Adrenal gland (tissue), 12 donors: Measurements from ENCODE around the gene MYD88. TPM values are rescaled to one million over a fixed set of nuclear protein-coding genes. Genes with fewer than 3 reads are reported as not detected.

ENCODE experiments used
- DNase-seq, 7 donors: peaks; one replicate each; pipeline ENCODE4 v3.0.0-alpha.2; 2019 to 2020
- H3K27ac ChIP-seq, 5 donors: fragments of 200-600 bp; sonication (generic) in 4 of 5; 1 replicate in 3 of 5; 2 replicates in 2 of 5; pipeline versions ENCODE4 v1.5.1 to v1.8.0; 2016 to 2020; ENCODE audit warnings: mild to moderate bottlenecking in 1 of 5
- H3K27me3 ChIP-seq: fragments of 200-600 bp; 2 replicates; pipeline ENCODE4 v1.8.0; 2021
- H3K36me3 ChIP-seq, 2 donors: fragments of 200-600 bp; replicated peaks in 1 of 2; 1 replicate in 1 of 2; 2 replicates in 1 of 2; pipeline versions ENCODE4 v1.5.1 to v1.8.0; 2018 to 2022
- H3K4me1 ChIP-seq, 2 donors: fragments of 200-600 bp; replicated peaks in 1 of 2; 1 replicate in 1 of 2; 2 replicates in 1 of 2; pipeline versions ENCODE4 v1.5.1 to v1.8.0; 2018 to 2021
- H3K4me3 ChIP-seq, 4 donors: fragments of 200-600 bp; sonication (generic) in 3 of 4; one replicate each; pipeline ENCODE4 v1.5.1; 2016 to 2018
- H3K9me3 ChIP-seq, 3 donors: fragments of 200-600 bp; sonication (generic) in 1 of 3; replicated peaks in 1 of 3; 1 replicate in 2 of 3; 2 replicates in 1 of 3; pipeline versions ENCODE4 v1.5.1 to v1.8.0; 2016 to 2021
- POLR2A ChIP-seq, 2 donors: fragments of 450-650 bp; IDR thresholded peaks; one replicate each; pipeline ENCODE4 v1.6.1; 2017; ENCODE audit warnings: antibody characterized with exemption in 2 of 2, mild to moderate bottlenecking in 2 of 2, moderate library complexity in 1 of 2
- WGBS, 4 donors: extraction: QIAGEN DNeasy Blood & Tissue Kit in 2 of 4; methylation state at CpG; one replicate each; pipeline versions ENCODE4 v1.1.5 to v1.1.7; 2013 to 2017; 5-methylcytosine and 5-hydroxymethylcytosine counted together
- intact Hi-C, 2 donors: fragments of 100-400 bp; cut with DNase I; formaldehyde crosslinking; loops; one replicate each; pipeline versions ENCODE4 v1.14.1 to v1.15.0; 2022 to 2023
- polyA plus RNA-seq, 3 donors: library from polyadenylated mRNA; stranded (reverse); fragments of 200-250 nt in 2 of 3; fragments of 350-450 nt in 1 of 3; fragmentation: Illumina TruSeq in 1 of 3; extraction: RNeasy Lipid Tissue Mini Kit (QIAGEN cat#74804) in 1 of 3; gene quantifications; one replicate each; pipeline ENCODE4 v1.2.3, GENCODE V29; 2013 to 2014
- total RNA-seq, 9 donors: library from RNA; depleted of rRNA in 4 of 9; stranded (reverse); fragments of >200 nt in 4 of 9; fragments of 120-200 nt in 1 of 9; fragmentation: NEBNext Ultra II Directional in 1 of 9; extraction: Animal tissue kit (Norgen Biotek cat#: 25700) in 1 of 9; gene quantifications; one replicate each; pipeline versions ENCODE4 v1.1.0 to v1.2.4, GENCODE V29; 2013 to 2023
- TF ChIP-seq, protein P1 (sequence below), 6 experiments: fragments of 450-650 bp in 4 of 6; fragments of 200-600 bp in 2 of 6; sonication (generic) in 1 of 6; IDR thresholded peaks; 1 replicate in 5 of 6; 2 replicates in 1 of 6; pipeline versions ENCODE4 v1.5.1 to v1.8.0; 2016 to 2021; ENCODE audit warnings: antibody characterized with exemption in 6 of 6, mild to moderate bottlenecking in 2 of 6, moderate library complexity in 1 of 6
- donor health status: healthy with polysubstance abuse.
- donor health status: Bipolar disorder and iron deficiency.
- donor health status: DM: yes; HTN: yes; CAD: no.
- donor health status: DM: no; HTN: no; CAD: no.
- donor health status: DM: no; HTN: no; CAD: no.
- donor health status: DM: yes; HTN: yes; CAD: no.

MYD88 gene
- total and polyA plus RNA-seq, 12 donors, result 3.8 to 46.6 (median 34.7) TPM

- no peaks in the 10 kb centered on the region for H3K27me3 ChIP-seq
- H3K36me3 ChIP-seq, result no peaks in the 10 kb centered on the region
- no peaks in the 10 kb centered on the region for H3K9me3 ChIP-seq
- DNase-seq, result no peak
- H3K4me3 ChIP-seq, result no peak overlapping the region
- no peaks in the 10 kb centered on the region for H3K4me1 ChIP-seq
- 34 to 51% (median 46%) methylated on average over 4 to 5 of the region's 5 CpGs for WGBS, 4 donors
- H3K27ac ChIP-seq, result no peak overlapping the region
- TF ChIP-seq, protein P1, sequence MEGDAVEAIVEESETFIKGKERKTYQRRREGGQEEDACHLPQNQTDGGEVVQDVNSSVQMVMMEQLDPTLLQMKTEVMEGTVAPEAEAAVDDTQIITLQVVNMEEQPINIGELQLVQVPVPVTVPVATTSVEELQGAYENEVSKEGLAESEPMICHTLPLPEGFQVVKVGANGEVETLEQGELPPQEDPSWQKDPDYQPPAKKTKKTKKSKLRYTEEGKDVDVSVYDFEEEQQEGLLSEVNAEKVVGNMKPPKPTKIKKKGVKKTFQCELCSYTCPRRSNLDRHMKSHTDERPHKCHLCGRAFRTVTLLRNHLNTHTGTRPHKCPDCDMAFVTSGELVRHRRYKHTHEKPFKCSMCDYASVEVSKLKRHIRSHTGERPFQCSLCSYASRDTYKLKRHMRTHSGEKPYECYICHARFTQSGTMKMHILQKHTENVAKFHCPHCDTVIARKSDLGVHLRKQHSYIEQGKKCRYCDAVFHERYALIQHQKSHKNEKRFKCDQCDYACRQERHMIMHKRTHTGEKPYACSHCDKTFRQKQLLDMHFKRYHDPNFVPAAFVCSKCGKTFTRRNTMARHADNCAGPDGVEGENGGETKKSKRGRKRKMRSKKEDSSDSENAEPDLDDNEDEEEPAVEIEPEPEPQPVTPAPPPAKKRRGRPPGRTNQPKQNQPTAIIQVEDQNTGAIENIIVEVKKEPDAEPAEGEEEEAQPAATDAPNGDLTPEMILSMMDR (IDR thresholded peaks at IDR 0.05), result no peak
- intact Hi-C loops, result no loop called here
Measured at GRCh38 chr3:38099518-38099917, 38.9 kb upstream of the MYD88 start.

GRCh38 chr3:38100498-38100897 lies 38.0 kb upstream of the MYD88 start:
- Histone ChIP-seq H3K27ac (no peak overlapping the region), H3K4me1 (no peaks in the 10 kb centered on the region), H3K36me3 (no peaks in the 10 kb centered on the region), H3K9me3 (no peaks in the 10 kb centered on the region), H3K27me3 (no peaks in the 10 kb centered on the region), H3K4me3 (no peak overlapping the region)
- intact Hi-C loops, result no loop called here
- no peak for DNase-seq
- WGBS, 4 donors, result 80 to 91% (median 85%) methylated on average over 3 of the region's 3 CpGs
- TF ChIP-seq, protein P1 (IDR thresholded peaks at IDR 0.05), result no peak
- no peak for TF ChIP-seq POLR2A (IDR thresholded peaks at IDR 0.05)

GRCh38 chr3:38101811-38102443 lies 36.5 kb upstream of the MYD88 start:
- Histone ChIP-seq H3K27me3 (no peaks in the 10 kb centered on the region), H3K27ac (no peak overlapping the region), H3K4me3 (no peak overlapping the region), H3K36me3 (no peaks in the 10 kb centered on the region), H3K4me1 (no peaks in the 10 kb centered on the region), H3K9me3 (no peaks in the 10 kb centered on the region)
- 80 to 87% (median 82%) methylated on average over 6 of the region's 6 CpGs for WGBS, 4 donors
- intact Hi-C loops, result no loop called here
- no peak for TF ChIP-seq POLR2A (IDR thresholded peaks at IDR 0.05)
- TF ChIP-seq, protein P1 (IDR thresholded peaks at IDR 0.05), result no peak
- no peak for DNase-seq

DNA sequence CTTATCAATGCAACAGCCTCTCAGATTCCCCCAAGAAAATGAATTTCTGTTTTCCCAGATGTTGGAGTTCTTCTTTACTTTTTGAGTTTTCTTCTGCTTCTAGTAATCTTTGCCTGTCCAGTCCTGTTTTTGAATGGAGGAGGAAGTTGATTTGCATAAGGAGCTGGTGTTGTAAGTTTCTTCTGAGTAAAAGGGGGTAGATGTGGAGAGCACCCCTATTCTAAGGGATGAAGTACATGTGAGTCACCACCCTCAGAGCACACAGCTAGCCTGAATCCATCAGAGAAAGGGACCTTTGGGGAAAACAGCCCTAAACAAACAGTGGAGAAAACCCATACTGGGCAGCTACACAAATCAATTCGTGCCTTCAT lies 36.0 kb upstream of the MYD88 start:
- H3K27ac ChIP-seq, result no peak overlapping the region
- H3K36me3 ChIP-seq, result no peaks in the 10 kb centered on the region
- intact Hi-C loops, result no loop called here
- no peak for DNase-seq
- 67 to 77% (median 69%) methylated on average over 1 of the region's 1 CpG for WGBS, 4 donors
- no peak for TF ChIP-seq POLR2A (IDR thresholded peaks at IDR 0.05)
- TF ChIP-seq, protein P1 (IDR thresholded peaks at IDR 0.05), result no peak
- H3K27me3 ChIP-seq, result no peaks in the 10 kb centered on the region
- H3K4me1 ChIP-seq, result no peaks in the 10 kb centered on the region
- H3K9me3 ChIP-seq, result no peaks in the 10 kb centered on the region
- H3K4me3 ChIP-seq, result no peak overlapping the region
